Neuron (in vitro differentiated cells): Measurements from ENCODE around the gene TFF3.

Experiments used
- H2AFZ ChIP-seq: one replicate; pipeline ENCODE4 v1.6.1; 2013; ENCODE audit warnings: low read depth, mild to moderate bottlenecking, inconsistent platforms, low read length, moderate library complexity
- H3K27me3 ChIP-seq: one replicate; pipeline ENCODE4 v1.6.1; 2013; ENCODE audit warnings: low read length; ENCODE audit not compliant: insufficient read depth
- H3K36me3 ChIP-seq: one replicate; pipeline ENCODE4 v1.6.1; 2013; ENCODE audit warnings: low read length; ENCODE audit not compliant: insufficient read depth
- H3K4me1 ChIP-seq: one replicate; pipeline ENCODE4 v1.6.1; 2013; ENCODE audit warnings: low read length; ENCODE audit not compliant: insufficient read depth
- H3K4me3 ChIP-seq: 2 replicates; pipeline ENCODE4 v1.5.1; 2013; ENCODE audit warnings: mild to moderate bottlenecking, low read length, moderate library complexity
- H3K9me3 ChIP-seq: one replicate; pipeline ENCODE4 v1.6.1; 2013; ENCODE audit warnings: low read length

TFF3 gene

DNA sequence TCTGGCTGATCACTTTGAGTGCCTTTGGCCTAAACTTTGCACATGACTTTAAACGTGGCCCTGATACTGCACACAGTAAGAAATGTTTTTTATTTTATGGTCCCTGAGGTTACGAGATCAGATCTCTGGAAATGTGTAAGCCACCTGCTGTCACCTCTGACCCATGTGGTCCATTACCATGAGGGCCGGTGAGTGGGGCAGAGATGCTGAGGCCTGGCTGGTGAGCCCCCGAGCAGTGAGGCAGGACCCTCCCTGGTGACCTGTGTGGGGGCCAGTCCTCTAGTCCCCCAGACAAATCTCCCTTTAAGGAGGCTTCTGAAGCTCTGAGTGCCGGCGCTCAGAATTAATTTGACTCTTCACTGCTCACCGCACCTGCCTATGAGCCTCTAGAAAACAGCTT is 12.4 kb downstream of the TFF3 start:
- H3K4me1 ChIP-seq, result no peaks in the 10 kb centered on the region
- no peak overlapping the region for H2AFZ ChIP-seq
- no peaks in the 10 kb centered on the region for H3K36me3 ChIP-seq
- H3K9me3 ChIP-seq, result no peaks in the 10 kb centered on the region
- no peak overlapping the region for H3K4me3 ChIP-seq
- H3K27me3 ChIP-seq, result peaks cover 8% of the 10 kb centered on the region

DNA sequence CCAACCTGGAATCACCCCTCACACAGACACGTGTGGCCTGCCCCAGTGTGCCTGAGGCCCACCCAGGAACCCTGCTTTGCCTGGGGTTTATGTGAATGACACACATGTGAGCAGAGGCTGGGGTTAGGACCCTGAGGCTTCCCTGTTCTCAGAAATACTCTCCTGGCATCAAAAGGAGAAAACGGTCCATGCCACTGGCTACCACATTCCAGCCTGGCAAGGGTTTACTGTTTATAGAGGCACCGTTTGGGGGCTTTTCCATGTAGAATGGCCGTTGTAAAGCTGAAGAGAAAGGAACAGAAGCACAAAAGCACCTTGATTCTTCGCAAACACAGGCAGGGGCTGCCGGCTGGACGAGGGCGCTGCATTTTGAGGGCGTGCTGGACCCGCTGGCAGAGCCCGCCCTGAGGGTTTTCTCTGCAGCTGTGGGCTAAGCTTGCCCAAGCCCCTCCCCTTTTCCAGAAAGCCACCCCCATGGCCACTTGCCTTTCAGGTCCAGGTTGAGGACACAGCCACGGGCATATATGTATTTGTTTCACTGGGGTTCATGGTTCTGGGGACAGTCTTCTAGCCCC is 13.0 kb downstream of the TFF3 start:
- no peak overlapping the region for H3K4me3 ChIP-seq

DNA sequence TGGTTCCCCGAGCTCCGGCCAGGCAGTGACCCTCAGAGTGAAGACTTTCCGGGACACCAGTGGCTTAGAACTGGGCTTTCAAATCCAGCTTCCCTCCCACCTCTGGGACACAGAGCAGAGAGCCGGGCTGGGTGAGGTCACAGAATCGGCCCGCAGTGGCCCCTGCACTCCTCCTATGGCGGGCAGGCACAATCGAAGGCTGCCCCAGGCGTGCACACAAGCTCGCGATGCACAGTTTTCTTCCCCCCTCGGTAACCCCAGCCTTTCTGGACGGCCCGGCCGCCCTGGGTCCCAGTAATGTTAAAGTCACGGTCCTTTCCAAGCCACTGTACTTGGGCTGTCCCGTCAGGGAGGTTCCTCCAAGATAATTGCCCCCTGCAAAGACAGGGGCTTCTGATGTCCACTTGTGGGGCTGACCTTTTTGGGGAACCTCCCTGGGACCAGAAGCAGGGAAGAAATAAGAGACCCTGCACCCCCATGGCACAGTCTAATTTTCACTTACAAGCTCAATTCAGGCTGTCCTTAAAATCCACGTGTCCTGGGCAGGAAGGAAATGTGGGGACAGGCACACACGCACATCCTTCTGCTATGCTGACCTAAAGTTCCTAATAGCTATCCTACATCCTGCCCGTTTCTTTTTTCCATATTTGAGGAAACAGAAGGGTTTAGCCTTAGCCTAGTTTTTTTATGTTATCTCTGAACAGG is 13.7 kb downstream of the TFF3 start:
- peaks cover 6% of the 10 kb centered on the region for H3K27me3 ChIP-seq
- H2AFZ ChIP-seq, result no peak overlapping the region
- no peaks in the 10 kb centered on the region for H3K9me3 ChIP-seq
- no peaks in the 10 kb centered on the region for H3K36me3 ChIP-seq
- no peaks in the 10 kb centered on the region for H3K4me1 ChIP-seq
- H3K4me3 ChIP-seq, result no peak overlapping the region

More for the DNA sequence above, 13.0 kb downstream of the TFF3 start:
- Histone ChIP-seq H2AFZ (no peak overlapping the region), H3K27me3 (peaks cover 7% of the 10 kb centered on the region), H3K36me3 (no peaks in the 10 kb centered on the region), H3K9me3 (no peaks in the 10 kb centered on the region), H3K4me1 (no peaks in the 10 kb centered on the region)

- H3K9me3 ChIP-seq, result no peaks in the 10 kb centered on the region
- no peaks in the 10 kb centered on the region for H3K4me1 ChIP-seq
- H2AFZ ChIP-seq, result no peak overlapping the region
- H3K4me3 ChIP-seq, result no peak overlapping the region
- H3K36me3 ChIP-seq, result no peaks in the 10 kb centered on the region
- H3K27me3 ChIP-seq, result peaks cover 6% of the 10 kb centered on the region
Observed at GRCh38 chr21:42300956-42301355, 14.3 kb downstream of the TFF3 start.

DNA sequence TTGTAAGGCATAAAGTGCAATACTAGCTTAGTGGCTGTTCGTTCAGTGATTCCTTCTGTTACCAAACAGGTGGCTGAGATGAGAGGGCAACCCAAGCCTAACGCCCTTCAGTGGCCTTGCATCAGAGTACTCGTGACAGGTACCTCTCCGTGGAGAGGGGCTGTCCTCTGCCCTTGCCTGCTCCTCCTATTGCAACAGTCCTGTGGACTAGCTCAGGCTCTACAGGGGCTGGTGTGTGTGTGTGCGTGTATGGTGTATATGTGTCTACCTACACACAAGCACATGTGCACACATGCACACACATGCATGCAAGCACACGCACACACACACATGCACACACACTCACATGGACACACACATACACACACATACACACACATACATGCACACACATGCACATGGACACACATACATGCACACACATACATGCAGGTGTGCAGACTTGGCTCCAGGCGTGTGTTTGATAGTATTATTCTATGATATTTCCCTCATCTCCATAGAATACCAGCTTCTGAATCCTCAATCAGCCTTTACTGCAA is 15.1 kb downstream of the TFF3 start:
- Histone ChIP-seq H2AFZ (no peak overlapping the region), H3K9me3 (no peaks in the 10 kb centered on the region), H3K36me3 (no peaks in the 10 kb centered on the region), H3K4me3 (no peak overlapping the region), H3K4me1 (no peaks in the 10 kb centered on the region), H3K27me3 (peaks cover 6% of the 10 kb centered on the region)

GRCh38 chr21:42299324-42300044 is 15.7 kb downstream of the TFF3 start:
- Histone ChIP-seq H3K9me3 (no peaks in the 10 kb centered on the region), H3K4me1 (no peaks in the 10 kb centered on the region), H3K36me3 (no peaks in the 10 kb centered on the region), H3K27me3 (peaks cover 4% of the 10 kb centered on the region), H2AFZ (no peak overlapping the region), H3K4me3 (no peak overlapping the region)

- H3K27me3 ChIP-seq, result no peaks in the 10 kb centered on the region
- H3K4me1 ChIP-seq, result no peaks in the 10 kb centered on the region
- H3K4me3 ChIP-seq, result no peak overlapping the region
- H3K9me3 ChIP-seq, result no peaks in the 10 kb centered on the region
- no peak overlapping the region for H2AFZ ChIP-seq
- H3K36me3 ChIP-seq, result no peaks in the 10 kb centered on the region
Observed at GRCh38 chr21:42298657-42299056, 16.6 kb downstream of the TFF3 start.

- H3K36me3 ChIP-seq, result no peaks in the 10 kb centered on the region
- H3K4me3 ChIP-seq, result no peak overlapping the region
- H3K9me3 ChIP-seq, result no peaks in the 10 kb centered on the region
- H3K27me3 ChIP-seq, result no peaks in the 10 kb centered on the region
- H2AFZ ChIP-seq, result no peak overlapping the region
- H3K4me1 ChIP-seq, result no peaks in the 10 kb centered on the region
Observed at GRCh38 chr21:42298237-42298636, 17.0 kb downstream of the TFF3 start.

GRCh38 chr21:42297377-42297776 is 17.8 kb downstream of the TFF3 start:
- Histone ChIP-seq H3K4me3 (no peak overlapping the region), H3K36me3 (no peaks in the 10 kb centered on the region), H2AFZ (no peak overlapping the region), H3K27me3 (no peaks in the 10 kb centered on the region), H3K9me3 (no peaks in the 10 kb centered on the region), H3K4me1 (no peaks in the 10 kb centered on the region)

DNA sequence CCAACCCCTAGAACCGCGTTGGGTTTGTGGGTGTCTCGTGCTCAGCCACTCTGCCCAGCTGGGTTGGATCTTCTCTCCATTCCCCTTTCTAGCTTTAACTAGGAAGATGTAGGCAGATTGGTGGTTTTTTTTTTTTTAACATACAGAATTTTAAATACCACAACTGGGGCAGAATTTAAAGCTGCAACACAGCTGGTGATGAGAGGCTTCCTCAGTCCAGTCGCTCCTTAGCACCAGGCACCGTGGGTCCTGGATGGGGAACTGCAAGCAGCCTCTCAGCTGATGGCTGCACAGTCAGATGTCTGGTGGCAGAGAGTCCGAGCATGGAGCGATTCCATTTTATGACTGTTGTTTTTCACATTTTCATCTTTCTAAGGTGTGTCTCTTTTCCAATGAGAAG is 18.7 kb downstream of the TFF3 start:
- no peak overlapping the region for H3K4me3 ChIP-seq
- no peaks in the 10 kb centered on the region for H3K27me3 ChIP-seq
- no peaks in the 10 kb centered on the region for H3K4me1 ChIP-seq
- H2AFZ ChIP-seq, result no peak overlapping the region
- no peaks in the 10 kb centered on the region for H3K36me3 ChIP-seq
- no peaks in the 10 kb centered on the region for H3K9me3 ChIP-seq

- Histone ChIP-seq H3K36me3 (no peaks in the 10 kb centered on the region), H3K27me3 (no peaks in the 10 kb centered on the region), H3K9me3 (no peaks in the 10 kb centered on the region), H3K4me3 (no peak overlapping the region), H2AFZ (no peak overlapping the region), H3K4me1 (no peaks in the 10 kb centered on the region)
Observed at GRCh38 chr21:42295845-42296244, 19.4 kb downstream of the TFF3 start.

GRCh38 chr21:42294273-42294880 is 20.8 kb downstream of the TFF3 start:
- no peaks in the 10 kb centered on the region for H3K9me3 ChIP-seq
- H3K36me3 ChIP-seq, result no peaks in the 10 kb centered on the region
- no peaks in the 10 kb centered on the region for H3K4me1 ChIP-seq
- H3K4me3 ChIP-seq, result no peak overlapping the region
- no peaks in the 10 kb centered on the region for H3K27me3 ChIP-seq
- no peak overlapping the region for H2AFZ ChIP-seq

- Histone ChIP-seq H3K36me3 (no peaks in the 10 kb centered on the region), H3K9me3 (no peaks in the 10 kb centered on the region), H3K4me1 (no peaks in the 10 kb centered on the region), H2AFZ (no peak overlapping the region), H3K4me3 (no peak overlapping the region), H3K27me3 (no peaks in the 10 kb centered on the region)
Observed at GRCh38 chr21:42293649-42294272, 21.4 kb downstream of the TFF3 start.
